Keratinocyte (primary cell): ENCODE measurements around the gene FGFBP2.

Experiments
- CTCF ChIP-seq, 3 experiments: IDR thresholded peaks in 1 of 3; conservative IDR thresholded peaks in 1 of 3; optimal IDR thresholded peaks in 1 of 3; 2 replicates in 2 of 3; 3 replicates in 1 of 3; pipeline versions ENCODE3 to v1.5.1; 2011; ENCODE audit warnings: low read length in 3 of 3, mild to moderate bottlenecking in 3 of 3, moderate library complexity in 2 of 3, control low read depth in 1 of 3, inconsistent platforms in 1 of 3; ENCODE audit not compliant: insufficient read depth in 2 of 3; ENCODE audit errors: extremely low read depth in 1 of 3
- EZH2 ChIP-seq: IDR thresholded peaks from one replicate; pipeline ENCODE4 v1.6.1; 2012; ENCODE audit warnings: inconsistent platforms, mild to moderate bottlenecking, low read length, moderate library complexity

GRCh38 chr4:16001484-16001858 is 38.5 kb upstream of the FGFBP2 start:
- TF ChIP-seq CTCF (optimal IDR thresholded peaks at IDR 0.05 in 1 of 3, IDR thresholded peaks at IDR 0.05 in 1 of 3, conservative IDR thresholded peaks at IDR 0.05 in 1 of 3; ENCODE audit: extremely low read depth in 1 of 3, insufficient read depth in 2 of 3, low read length in 3 of 3) (peak; percentile 85 to 100 (median 94)), EZH2 (no peak)
